ENCODE measurements around the gene KLRB1.
"Not testable (repeated sequence)": the region's sequence is repeated elsewhere in the genome, so short reads cannot be mapped to it uniquely, and the experiment has no call there.

Gene KLRB1

GRCh38 chr12:9619411-9620179 lies 11.9 kb upstream of the KLRB1 start:
- DNase-seq (ENCODE audit: low read depth in 2 of 2) = no peak

- DNase-seq (ENCODE audit: low read depth in 2 of 2) = not testable (repeated sequence)
Observed at GRCh38 chr12:9618906-9619305, 11.2 kb upstream of the KLRB1 start.

- DNase-seq (ENCODE audit: low read depth in 2 of 2) = no peak
Observed at GRCh38 chr12:9617124-9617523, 9.4 kb upstream of the KLRB1 start.

GRCh38 chr12:9615420-9616136 lies 7.9 kb upstream of the KLRB1 start:
- DNase-seq (ENCODE audit: low read depth in 2 of 2) = no peak

GRCh38 chr12:9610606-9611005 lies 2.9 kb upstream of the KLRB1 start:
- DNase-seq (ENCODE audit: low read depth in 2 of 2) = not testable (repeated sequence)

GRCh38 chr12:9606736-9607372 lies 862 bp downstream of the KLRB1 start:
- DNase-seq (ENCODE audit: low read depth in 2 of 2) = no peak

GRCh38 chr12:9606247-9606646 lies 1.5 kb downstream of the KLRB1 start:
- DNase-seq (ENCODE audit: low read depth in 2 of 2) = no peak

GRCh38 chr12:9605483-9605882 lies 2.2 kb downstream of the KLRB1 start:
- no peak for DNase-seq (ENCODE audit: low read depth in 2 of 2)

- DNase-seq (ENCODE audit: low read depth in 2 of 2) = no peak
Observed at GRCh38 chr12:9604287-9604686, 3.4 kb downstream of the KLRB1 start.

GRCh38 chr12:9600426-9600825 lies 7.3 kb downstream of the KLRB1 start:
- not testable (repeated sequence) for DNase-seq (ENCODE audit: low read depth in 2 of 2)

GRCh38 chr12:9598363-9598762 lies 9.4 kb downstream of the KLRB1 start:
- no peak for DNase-seq (ENCODE audit: low read depth in 2 of 2)

- DNase-seq (ENCODE audit: low read depth in 2 of 2) = no peak
Observed at GRCh38 chr12:9597365-9597764, 10.4 kb downstream of the KLRB1 start.

GRCh38 chr12:9590441-9590840 lies 17.3 kb downstream of the KLRB1 start:
- DNase-seq (ENCODE audit: low read depth in 2 of 2) = no peak

- DNase-seq (ENCODE audit: low read depth in 2 of 2) = no peak
Observed at GRCh38 chr12:9588749-9589148, 19.0 kb downstream of the KLRB1 start.

GRCh38 chr12:9587987-9588600 lies 19.6 kb downstream of the KLRB1 start:
- no peak for DNase-seq (ENCODE audit: low read depth in 2 of 2)

GRCh38 chr12:9577729-9578128 lies 30.0 kb downstream of the KLRB1 start:
- DNase-seq (ENCODE audit: low read depth in 2 of 2) = not testable (repeated sequence)

- DNase-seq (ENCODE audit: low read depth in 2 of 2) = not testable (repeated sequence)
Observed at GRCh38 chr12:9567151-9567550, 40.6 kb downstream of the KLRB1 start.

- DNase-seq (ENCODE audit: low read depth in 2 of 2) = not testable (repeated sequence)
Observed at GRCh38 chr12:9566113-9566512, 41.6 kb downstream of the KLRB1 start.

- not testable (repeated sequence) for DNase-seq (ENCODE audit: low read depth in 2 of 2)
Observed at GRCh38 chr12:9564418-9564817, 43.3 kb downstream of the KLRB1 start.

GRCh38 chr12:9562841-9563453 lies 44.8 kb downstream of the KLRB1 start:
- not testable (repeated sequence) for DNase-seq (ENCODE audit: low read depth in 2 of 2)

- not testable (repeated sequence) for DNase-seq (ENCODE audit: low read depth in 2 of 2)
Observed at GRCh38 chr12:9545489-9545888, 62.2 kb downstream of the KLRB1 start.
